Measurements from ENCODE around the gene C1QTNF9. TPM values are rescaled to one million over a fixed set of nuclear protein-coding genes. Genes with fewer than 3 reads are reported as not detected.
"Not testable (repeated sequence)": the region's sequence is repeated elsewhere in the genome, so short reads cannot be mapped to it uniquely, and the experiment has no call there.

The C1QTNF9 gene
- total RNA-seq, 1 donor from 2014 or later, result 3.8 TPM

DNA sequence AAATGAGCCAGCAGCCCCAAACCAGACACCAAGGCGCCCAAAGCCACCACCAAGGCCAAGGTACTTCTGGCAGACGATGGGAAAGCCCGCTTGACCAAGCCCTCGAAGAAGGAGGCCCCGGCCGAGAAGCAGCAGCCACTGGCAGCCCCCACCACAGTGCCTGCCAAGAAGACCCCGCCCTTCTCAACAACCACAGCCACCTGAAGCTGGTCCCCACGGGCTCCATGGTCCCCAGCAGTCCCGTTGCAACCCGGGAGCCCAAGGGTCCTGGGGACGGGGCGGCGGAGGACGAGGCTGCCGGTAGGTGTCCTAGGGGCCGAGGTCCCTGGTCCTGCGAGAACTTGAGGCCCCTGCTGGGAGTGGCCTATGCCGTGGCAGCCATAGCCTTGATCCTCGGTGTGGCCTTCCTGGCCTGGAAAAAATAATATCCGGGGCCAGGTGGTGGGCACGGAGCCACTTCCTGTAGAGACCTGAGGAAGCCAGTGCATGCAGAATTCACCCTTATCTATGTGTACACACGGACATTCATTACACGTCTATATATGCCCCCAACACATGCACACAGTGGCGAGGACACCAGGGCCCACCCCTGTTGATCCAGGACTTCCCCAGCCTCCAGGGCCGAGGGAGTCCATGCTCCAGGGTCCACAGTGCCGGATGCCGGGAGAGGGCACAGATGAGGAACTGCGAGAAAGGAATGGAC, 13.8 kb downstream of the C1QTNF9 start:
- DNase-seq, result no peak

DNA sequence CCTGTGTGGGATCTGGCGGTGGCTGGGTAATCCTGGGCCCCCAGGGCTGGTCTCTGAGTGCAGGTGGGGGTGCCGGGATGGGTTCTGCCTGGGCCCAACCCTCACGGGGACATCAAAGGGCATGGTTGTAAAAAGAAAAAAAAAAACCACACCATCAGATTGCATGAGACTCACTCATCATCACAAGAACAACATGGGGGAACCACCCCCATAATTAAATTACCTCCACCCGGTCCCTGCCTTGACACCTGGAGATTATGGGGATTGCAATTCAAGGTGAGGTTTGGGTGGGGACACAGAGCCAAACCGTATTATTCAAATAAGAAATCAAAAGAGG, 14.3 kb downstream of the C1QTNF9 start:
- no peak for DNase-seq

DNA sequence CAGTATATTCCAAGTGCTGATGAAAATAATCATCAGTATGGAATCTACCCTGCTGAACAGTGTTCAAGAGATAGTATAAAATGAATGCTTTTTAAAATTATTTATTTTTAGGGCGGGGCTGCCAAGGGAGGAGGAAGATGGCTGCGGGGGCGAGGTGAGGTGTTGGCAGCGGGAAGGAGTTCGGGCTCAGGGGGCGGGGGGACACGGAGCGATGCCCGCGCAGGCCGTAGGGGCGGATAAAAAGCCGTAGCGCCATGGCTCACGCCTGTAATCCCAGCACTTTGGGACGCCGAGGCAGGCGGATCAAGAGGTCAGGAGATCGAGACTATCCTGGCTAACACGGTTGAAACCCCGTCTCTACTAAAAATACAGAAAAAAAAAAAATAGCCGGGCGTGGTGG, 18.2 kb downstream of the C1QTNF9 start:
- not testable (repeated sequence) for DNase-seq

DNA sequence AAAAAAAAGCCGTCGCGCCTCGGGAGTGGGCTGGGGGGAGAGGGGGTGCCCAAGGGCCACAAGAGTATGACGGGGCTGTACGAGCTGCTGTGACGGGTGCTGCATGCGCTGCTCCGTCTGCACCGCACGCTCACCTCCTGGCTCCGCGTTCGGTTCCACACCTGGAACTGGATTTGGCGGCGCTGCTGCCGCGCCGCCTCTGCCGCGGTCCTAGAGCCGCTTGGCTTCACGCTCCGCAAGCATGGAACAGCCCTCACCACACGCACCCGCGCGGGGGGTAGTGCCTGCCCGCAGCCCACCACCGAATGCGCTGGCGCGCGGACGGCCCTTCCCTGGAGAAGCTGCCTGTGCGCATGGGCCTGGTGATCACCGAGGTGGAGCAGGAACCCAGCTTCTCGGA, 18.8 kb downstream of the C1QTNF9 start:
- DNase-seq, result no peak

DNA sequence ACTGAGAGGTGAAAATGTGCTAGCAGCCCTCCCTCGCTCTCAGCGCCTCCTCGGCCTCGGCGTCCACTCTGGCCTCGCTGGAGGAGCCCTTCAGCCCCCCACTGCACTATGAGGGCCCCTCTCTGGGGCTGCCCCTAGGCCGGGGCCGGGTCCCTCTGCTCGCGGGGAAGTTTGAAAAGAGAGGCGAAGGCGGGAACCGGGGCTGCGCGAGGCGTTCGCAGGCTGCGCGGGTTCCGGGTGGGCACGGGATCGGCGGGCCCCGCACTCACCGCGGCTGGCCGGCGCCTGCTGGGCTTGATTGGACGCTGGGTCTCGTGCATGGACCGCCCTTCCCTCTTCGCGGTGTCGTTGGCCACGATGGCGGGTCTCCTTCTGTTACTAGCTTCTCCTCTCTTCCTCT, 29.3 kb downstream of the C1QTNF9 start:
- DNase-seq, result no peak

DNA sequence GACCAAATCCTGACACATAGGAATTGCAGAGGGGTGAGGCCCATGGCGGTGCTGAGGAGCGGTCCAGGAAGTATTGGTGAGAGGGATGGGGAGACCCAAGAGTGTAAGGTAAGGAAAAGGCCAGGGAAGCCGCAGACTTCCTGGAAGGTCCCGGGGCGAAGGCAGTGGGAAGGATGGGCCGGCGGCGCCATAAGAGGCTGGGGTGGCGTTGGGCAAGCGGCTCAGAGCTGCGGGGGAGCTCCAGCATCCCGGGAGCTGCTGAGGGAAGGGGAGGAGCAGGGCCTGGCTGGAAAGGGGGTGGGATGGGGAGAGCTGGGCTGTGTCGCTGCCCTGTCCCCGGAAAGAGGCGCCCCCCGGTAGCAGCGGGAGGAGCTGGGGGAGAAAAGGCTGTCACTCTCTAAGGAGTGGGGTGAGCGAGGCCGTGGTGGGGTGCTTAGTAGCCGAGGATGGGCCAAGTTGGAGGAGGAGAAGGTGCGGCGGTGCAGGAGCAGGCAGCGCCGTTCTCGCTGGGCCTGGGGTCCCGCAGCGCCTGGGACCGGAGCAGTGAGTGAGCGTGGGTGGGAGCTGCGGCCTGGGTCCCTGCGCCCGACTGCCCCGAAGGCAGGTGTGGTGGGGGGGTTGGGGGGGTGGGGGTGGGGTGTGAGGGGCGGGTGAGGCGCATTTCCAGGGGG, 30.7 kb downstream of the C1QTNF9 start:
- DNase-seq, result no peak

DNA sequence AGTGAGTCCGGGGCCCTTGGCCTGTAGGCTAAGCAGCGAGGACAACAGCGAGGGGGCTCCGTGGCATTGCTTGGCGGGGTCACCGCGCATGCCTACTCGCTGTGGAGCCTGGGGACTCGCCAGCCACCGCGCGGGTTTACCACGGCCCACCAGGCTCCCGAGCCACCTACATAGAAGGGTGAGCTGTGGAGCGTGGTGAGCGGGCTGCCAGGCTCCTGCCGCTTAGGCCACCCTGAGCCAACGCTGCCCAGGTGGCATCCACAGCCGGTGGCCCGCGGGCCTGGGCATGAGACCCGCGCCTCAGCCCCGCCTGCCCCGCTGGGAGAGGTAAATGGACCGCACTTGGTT, 31.2 kb downstream of the C1QTNF9 start:
- no peak for DNase-seq

DNA sequence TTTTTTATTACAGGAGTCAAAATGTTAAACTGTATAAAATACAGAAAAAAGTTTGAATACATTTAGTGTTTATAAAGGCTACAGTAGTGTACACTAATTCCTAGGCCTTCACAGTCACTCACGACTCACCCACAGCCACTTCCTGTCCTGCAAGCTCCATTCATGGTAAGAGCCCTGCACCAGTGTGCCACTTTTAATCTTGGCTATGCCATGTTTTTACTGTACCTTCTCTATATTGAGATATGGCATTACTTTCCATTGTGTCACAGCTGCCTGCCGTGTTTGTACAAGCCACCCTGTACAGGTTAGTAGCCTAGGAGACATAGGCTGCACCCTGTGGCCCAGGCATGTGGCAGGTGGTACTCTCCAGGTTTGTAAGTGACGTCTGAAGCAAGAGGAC, 32.1 kb downstream of the C1QTNF9 start:
- no peak for DNase-seq

DNA sequence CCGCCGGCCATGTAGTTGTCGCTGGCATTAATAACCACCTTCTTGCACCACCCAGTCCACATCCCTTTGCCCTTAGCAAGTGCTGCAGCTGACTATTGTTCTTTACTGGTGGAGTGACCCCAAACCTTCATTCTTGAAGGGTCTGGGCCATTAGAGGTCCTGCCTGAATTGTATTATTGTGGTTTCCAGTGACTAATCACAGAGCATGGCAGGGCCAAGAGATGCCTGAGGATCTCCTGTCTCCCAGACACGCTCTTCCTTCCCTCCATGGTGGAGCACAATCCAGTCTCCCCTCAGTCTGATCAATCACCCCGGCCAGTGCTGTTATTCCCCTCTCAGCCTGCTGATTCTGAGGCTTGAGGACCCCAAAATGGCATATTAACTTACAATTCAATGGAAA, 39.0 kb downstream of the C1QTNF9 start:
- no peak for DNase-seq

DNA sequence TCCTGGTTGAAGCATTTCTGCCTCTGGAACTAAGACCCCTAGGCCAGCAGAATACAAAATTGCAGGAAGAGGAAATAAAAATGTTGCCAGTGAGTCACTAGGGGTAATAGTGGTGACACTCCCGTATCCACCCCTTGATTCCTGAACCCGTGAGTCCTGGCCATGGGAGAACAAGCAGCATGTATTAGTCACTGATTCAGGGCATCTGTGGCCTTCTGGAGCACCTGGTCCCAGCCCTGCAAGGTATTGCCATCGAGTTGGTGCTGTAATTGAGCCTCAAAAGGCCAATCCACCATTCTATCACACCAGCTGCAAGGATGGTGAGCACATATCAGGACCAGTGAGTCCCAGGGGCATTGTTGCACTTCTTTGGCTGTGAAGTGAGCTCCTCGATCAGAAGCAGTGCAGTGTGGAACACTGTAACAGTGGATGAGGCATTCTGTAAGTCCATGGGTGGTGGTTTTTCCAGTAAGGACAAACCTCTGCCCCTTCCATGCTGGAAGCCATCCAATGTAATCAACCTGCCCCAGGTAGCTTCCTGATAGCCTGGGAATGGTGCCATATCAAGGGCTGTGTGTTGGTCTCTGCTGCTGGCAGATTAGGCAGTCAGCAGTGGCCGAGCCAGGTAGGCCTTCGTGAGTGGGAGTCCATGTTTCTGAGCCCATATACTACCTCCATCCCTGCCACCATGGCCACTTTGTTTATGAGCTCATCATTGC, 39.6 kb downstream of the C1QTNF9 start:
- DNase-seq, result no peak

DNA sequence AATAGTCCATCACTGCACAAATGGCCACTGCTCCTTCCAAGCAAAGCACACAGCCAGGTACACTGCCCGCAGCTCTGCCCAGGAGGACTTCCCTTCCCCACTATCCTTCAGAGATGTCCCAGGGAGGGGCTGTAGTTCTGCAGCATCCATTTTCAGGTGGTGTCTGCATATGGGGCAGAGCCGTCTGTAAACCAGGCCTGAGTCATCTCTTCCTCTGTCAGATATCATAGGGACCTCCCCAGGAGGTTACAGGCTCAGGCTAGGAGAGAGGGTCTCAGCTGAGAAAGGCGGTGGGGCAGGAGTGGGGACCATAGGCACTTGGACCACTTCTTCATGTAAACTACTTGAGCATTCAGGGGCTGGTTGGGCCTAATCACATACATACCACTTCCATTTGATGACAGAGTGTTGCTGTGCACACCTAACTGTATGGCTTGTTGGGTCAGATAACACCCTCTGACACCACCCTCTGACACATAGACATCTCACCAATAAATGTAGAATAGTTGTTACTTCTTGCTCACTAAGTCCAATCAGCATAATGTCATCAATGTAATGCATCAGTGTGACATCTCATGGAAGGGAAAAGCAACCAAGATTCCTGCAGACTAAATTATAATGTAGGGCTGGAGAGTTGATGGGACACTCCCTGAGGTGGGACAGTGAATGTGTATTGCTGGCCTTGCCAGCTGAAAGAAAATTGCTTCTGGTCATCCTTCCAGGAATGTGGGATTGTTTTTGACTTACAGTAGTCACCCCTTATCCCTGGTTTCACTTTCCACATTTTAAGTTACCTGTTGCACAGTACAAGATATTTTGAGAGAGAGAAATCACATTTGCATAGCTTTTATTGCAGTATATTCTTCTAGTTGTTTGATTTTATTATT, 40.6 kb downstream of the C1QTNF9 start:
- DNase-seq, result not testable (repeated sequence)

DNA sequence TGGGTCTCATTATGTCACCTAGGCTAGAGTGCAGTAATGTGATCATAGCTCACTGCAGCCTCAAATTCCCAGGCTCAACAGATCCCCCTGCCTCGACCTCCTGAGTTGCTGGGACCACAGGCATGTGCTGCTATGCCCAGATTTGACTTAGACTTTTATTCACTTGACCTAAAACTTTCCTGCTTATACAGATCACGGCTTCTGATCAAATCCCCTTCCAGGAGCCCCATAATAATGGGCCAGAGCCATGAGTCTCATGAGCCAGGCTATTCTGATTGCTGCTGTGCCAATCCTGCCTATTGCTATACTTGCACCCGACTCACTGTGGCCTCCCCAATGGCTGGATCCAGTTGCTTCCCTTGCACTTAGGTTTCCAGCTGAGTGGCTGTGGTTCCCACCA, 42.0 kb downstream of the C1QTNF9 start:
- DNase-seq, result no peak

DNA sequence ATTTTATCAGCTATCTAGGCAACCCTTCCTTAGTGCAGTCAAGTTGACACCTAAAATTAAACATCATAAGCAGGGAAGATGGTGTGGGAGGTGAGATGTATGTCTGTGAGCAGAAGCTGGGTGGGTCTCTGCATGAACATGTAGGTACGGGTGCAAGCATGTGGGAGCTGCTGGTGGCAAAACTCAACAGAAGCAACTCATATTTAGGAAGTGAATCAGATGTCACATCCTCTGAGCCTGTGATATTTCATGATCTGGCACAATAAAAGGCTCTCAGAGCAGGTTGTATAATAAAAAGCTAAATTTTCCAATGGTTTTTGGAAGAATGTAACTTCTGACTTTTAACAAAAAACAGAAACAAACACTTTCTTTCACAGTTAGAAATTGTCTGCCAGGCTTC, 44.4 kb downstream of the C1QTNF9 start:
- no peak for DNase-seq

DNA sequence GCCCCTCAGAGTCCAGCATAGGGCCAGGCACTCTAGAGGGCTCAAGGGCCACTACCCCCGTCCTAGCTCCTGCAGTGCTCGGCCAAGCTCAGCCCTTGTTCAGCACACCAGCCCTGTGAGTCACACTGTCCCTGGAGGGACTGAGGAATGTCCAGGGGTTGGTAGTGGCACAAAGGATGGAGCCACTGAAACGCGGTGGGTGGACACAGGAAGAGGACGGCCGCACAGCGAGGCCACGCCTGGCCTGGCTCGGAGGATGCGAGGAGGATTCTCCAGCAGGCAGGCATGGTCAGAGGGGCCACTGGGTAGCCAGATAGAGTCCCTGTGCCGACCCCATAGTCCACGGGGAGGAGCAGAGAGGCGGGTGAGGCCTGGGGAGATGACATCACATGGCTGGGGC, 45.7 kb downstream of the C1QTNF9 start:
- DNase-seq, result no peak

DNA sequence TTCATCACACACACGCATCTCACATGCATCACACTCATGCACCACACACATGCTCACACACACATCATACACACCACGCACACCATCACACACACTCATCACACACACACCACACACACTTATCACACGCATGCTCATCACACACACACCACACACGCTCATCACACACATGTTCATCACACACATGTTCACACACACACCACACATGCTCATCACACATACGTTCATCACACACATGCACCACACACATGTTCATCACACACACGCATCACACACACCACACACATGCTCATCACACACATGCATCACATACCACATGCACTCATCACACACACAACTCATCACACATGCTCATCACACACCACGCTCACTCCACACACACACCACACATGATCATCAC, 46.9 kb downstream of the C1QTNF9 start:
- DNase-seq, result no peak

DNA sequence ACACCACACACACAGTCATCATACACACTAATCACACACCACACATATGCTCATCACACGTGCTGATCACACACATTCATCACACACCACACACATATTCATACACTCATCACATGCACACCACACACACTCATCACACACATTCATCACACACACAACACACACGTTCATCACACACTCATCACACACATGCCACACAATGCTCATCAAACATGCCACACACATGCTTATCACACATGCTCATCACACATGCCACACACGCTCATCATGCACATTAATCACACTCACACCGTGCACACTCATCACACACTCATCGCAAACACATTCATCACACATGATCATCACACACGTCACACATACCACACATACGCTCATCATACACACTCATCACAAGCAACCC, 47.5 kb downstream of the C1QTNF9 start:
- no peak for DNase-seq

DNA sequence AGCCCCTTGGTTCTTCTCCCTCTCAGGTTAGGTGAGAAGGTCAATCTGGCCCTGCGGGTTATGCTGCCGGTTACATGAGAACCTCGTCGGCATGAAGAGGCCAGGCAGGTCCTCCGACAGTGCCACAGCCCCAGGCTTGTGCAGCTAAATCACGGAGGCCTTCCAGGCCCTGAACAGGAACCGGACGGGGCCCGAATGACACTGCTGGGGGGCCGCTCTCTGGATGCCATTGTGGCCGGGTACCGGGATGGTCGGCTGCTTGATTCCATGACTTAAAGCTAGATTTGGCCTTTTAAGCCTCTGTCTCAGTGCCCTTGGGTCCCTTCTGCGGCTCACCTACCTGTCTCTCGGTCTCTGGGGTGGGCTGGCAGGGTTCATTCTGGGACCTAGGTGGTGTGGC, 48.4 kb downstream of the C1QTNF9 start:
- no peak for DNase-seq

DNA sequence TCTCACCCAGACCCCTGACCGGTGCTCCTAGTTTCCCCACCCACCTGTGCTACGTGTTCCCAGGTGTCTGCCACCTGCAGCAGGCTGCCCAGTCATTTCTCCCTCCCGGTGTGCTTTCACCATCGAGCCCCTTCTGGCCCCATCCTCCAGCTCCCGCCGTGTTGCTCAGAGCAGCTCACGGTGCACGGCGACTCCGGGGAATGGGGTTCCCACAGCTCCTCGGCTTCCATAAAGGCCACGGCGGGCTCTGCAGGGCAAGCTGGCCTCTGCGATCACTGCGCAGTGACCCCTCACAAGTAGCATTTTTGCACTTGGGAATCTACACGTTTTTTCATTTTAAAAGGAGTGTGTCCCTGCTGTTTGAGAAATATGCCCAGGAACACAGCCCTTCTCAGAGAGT, 49.5 kb downstream of the C1QTNF9 start:
- DNase-seq, result not testable (repeated sequence)

DNA sequence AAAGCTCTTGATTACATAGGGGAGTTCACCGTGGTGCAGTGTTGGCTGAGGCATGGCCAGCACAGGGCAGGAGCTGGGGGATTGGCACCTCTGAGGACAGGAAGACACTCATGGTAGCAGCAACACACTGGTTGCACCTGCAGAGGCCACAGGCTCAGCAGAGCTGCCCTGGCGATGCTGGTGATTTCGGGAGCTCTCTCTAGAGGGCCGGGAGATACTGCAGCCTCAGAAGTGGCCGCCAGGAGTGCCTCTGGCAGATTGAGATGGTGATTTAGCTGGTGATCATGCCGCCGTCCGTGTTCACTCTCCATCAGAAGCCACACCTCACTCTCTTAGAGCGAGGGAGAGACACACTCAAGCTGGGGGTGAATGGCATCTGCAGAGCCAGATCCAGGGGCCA, 49.9 kb downstream of the C1QTNF9 start:
- not testable (repeated sequence) for DNase-seq

DNA sequence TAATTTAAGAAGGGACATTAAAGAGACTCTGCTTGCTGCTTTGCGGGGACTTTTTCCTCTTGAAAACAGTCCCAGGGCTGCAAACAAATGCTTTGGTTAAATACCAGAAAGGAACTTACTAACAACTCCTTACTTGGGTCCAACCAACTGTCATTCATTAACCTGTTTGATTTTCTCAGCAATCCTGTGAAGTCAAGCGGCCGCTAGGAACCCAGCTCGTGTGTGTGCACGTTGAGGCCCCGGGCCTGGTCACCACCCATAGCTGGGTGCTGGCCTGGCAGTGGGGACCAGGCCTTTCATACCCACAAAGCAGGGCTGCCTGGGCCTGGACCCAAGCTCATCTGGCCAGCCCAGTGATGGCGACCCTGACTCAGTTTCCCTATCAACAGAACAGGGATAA, 50.7 kb downstream of the C1QTNF9 start:
- DNase-seq, result no peak

DNA sequence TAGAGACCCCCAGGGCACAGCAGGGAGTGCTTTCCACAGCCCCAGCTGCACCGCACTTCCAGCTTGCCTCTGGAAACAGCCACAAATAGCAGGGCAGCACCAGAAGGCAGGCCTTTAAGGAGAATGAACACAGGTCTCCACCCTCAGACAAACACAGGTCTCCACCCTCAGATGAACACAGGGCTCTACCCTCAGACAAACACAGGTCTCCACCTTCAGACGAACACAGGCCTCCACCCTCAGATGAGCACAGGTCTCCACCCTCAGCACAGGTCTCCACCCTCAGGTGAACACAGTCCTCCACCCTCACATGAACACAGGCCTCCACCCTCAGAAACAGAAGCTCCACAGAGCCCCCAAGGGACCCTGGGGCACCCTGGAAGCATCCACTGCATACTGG, 51.7 kb downstream of the C1QTNF9 start:
- DNase-seq, result no peak

DNA sequence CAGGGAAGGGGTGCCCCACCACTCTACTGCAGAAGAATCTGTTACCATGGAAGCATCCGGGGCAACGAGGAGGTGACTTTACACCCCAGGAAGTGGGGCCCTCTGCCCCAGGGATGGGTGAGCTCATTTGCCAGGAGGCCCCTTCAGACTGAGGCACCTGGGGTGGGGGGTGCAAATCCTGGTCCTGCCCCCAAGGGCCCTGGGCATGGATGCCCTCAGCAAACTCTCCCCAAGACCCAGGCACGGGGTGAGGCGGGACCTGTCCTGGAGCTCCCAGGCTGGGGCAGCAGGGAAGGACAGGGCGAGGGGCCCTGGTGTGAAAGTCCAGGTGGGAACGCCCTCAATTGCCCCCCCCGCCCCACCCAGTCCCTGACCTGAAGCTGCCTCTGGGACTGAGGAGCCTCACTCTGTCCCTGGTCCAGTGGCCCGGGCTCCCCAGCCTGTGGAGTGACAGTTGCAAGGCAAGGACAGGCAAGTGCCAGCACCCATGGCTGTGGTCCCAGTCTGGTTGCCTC, 52.5 kb downstream of the C1QTNF9 start:
- DNase-seq, result no peak
